HG03060 (cell line): ENCODE data around the gene BMPER.

Experiments
- ATAC-seq: cut with Tn5 transposase; IDR thresholded peaks from one replicate; pipeline ENCODE4 v1.9.1; 2021; ENCODE audit warnings: low read depth, moderate number of reproducible peaks; ENCODE audit not compliant: unreplicated experiment

BMPER gene

GRCh38 chr7:34016876-34017275, 111.5 kb downstream of the BMPER start:
- ATAC-seq: no peak

GRCh38 chr7:34019301-34019790, 114.0 kb downstream of the BMPER start:
- no peak for ATAC-seq

- no peak for ATAC-seq
Observed at GRCh38 chr7:34022626-34023025, 117.3 kb downstream of the BMPER start.

GRCh38 chr7:34025600-34025999, 120.3 kb downstream of the BMPER start:
- no peak for ATAC-seq

- no peak for ATAC-seq
Observed at GRCh38 chr7:34026481-34027190, 121.3 kb downstream of the BMPER start.

- ATAC-seq: no peak
Observed at GRCh38 chr7:34031156-34031555, 125.8 kb downstream of the BMPER start.

- ATAC-seq: no peak
Observed at GRCh38 chr7:34034728-34035127, 129.4 kb downstream of the BMPER start.

GRCh38 chr7:34036051-34036920, 130.9 kb downstream of the BMPER start:
- no peak for ATAC-seq

- ATAC-seq: no peak
Observed at GRCh38 chr7:34036972-34037792, 131.8 kb downstream of the BMPER start.

GRCh38 chr7:34038816-34039470, 133.6 kb downstream of the BMPER start:
- no peak for ATAC-seq

- no peak for ATAC-seq
Observed at GRCh38 chr7:34041707-34042106, 136.4 kb downstream of the BMPER start.

GRCh38 chr7:34042406-34042805, 137.1 kb downstream of the BMPER start:
- ATAC-seq: no peak

- no peak for ATAC-seq
Observed at GRCh38 chr7:34043461-34044305, 138.3 kb downstream of the BMPER start.

- no peak for ATAC-seq
Observed at GRCh38 chr7:34044306-34044643, 138.9 kb downstream of the BMPER start.

GRCh38 chr7:34044734-34045353, 139.5 kb downstream of the BMPER start:
- ATAC-seq: no peak

- ATAC-seq: no peak
Observed at GRCh38 chr7:34048445-34048844, 143.1 kb downstream of the BMPER start.

- ATAC-seq: no peak
Observed at GRCh38 chr7:34054075-34054474, 148.7 kb downstream of the BMPER start.

GRCh38 chr7:34057136-34057535, 151.8 kb downstream of the BMPER start:
- ATAC-seq: no peak

- ATAC-seq: no peak
Observed at GRCh38 chr7:34057956-34058355, 152.6 kb downstream of the BMPER start.
